GM21447 (cell line): Measurements from ENCODE around the gene DIP2C.

Source experiments
- ATAC-seq: cut with Tn5 transposase; IDR thresholded peaks from one replicate; pipeline ENCODE4 v1.9.1; 2021; ENCODE audit not compliant: unreplicated experiment

The DIP2C gene

DNA sequence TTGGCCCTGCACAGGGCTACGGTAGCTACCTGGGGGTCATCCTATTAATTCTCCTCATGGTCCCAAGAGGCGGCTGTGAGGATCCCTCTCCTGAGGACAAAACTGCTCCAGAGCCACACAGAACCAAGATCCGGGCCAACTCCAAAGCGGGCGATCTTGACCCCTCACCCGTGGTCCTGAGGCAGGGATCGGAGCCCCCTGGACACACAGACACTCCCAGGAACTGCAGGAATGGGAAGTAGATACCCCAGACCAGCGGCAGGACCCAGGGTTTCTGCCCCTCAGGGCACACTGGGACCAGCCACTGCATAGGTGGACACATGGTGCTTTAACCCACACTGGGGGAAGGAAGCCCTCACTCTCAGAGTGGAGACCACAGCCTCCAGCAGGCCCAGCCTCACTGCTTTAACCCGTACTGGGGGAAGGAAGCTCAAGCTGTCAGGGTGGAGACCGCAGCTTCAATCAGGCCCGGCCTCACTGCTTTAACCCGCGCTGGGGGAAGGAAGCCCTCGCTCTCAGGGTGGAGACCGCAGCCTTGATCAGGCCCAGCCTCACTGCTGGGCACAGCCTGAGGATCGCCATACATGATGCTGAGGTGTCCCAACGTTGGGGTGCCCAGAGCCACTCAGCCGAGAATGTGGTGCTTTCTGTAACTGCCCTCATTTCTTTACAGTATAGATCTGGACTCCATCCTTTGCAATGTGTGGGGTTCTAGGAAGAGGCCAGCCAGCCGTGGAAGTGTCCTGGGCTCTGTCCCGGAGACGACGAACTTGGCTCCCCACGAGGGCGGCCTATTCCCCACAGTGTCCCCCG is 60.1 kb downstream of the DIP2C start:
- no peak for ATAC-seq

DNA sequence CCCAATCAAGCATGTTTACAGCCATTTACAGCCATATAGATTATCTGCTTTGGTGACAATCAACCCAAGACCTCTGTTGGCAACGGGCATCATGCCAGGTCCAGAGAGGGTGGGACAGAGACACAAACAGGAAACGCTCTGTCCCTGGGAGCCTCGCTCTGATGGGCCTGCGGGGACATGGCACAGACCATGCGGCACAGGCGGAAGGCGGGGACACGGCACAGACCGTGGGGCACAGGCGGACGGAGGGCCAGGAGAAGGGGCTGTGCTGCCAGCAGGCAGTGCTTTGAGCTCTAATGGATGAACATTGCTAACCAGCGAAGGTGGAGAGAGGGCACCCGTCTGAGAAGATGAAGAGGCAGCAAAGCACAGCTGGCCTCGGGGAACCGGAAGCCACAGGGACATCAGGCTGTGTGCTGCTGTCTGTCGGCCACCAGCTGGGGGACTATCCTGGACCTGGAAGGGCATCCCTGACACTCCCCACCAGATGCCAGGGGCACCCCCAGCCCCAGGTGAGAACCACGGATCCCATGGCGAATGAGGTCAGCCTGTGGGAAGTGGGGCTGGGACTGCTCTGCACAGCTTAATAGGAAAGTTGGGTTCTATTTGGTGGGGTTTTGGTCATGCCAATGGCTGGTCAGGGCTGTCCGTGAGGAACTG is 61.0 kb downstream of the DIP2C start:
- ATAC-seq = no peak

DNA sequence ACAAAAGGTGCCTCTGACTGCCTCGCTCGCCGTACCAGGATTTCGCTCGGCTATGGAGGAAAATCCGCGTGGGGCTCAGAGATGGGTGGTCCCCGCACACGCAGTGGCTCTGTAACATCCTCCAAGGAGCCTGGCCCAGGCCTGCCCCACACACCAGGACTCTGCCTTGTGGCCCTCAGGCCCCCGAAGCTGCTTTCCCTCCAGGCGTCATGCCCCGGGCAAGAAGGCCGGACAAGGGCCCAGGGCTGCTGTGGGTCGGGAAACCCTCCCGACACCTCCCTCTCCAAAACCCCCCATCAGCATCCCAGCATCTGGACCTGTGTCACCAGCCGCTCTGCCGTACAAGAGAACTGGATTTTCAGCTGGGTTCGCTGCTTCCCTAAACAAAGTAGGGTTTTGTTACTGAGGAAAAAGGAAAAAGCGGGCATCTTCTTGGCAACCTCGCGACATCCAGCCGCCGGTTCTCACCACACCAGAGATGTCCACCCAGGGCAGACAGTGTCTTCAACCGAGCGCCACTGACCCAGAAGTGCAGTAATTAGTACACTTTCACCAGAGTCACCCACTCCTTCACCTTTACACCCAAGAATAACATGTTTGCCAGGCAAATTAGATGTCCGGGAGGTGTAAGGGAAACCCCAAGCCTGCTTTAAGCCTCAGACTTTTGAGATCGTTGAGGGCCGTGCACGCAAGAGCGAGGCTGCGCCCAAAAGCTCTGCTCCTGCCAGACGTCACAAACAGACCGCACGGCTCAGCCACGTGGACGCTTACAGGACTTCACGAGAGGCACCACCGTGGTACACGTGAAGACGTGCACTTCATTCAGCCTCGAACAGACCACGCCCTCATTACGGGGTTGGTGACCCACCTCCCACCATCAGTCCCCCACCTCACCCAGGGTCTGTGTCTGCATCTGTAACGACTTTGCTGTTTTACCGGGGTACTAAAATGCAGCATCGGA is 62.2 kb downstream of the DIP2C start:
- no peak for ATAC-seq

DNA sequence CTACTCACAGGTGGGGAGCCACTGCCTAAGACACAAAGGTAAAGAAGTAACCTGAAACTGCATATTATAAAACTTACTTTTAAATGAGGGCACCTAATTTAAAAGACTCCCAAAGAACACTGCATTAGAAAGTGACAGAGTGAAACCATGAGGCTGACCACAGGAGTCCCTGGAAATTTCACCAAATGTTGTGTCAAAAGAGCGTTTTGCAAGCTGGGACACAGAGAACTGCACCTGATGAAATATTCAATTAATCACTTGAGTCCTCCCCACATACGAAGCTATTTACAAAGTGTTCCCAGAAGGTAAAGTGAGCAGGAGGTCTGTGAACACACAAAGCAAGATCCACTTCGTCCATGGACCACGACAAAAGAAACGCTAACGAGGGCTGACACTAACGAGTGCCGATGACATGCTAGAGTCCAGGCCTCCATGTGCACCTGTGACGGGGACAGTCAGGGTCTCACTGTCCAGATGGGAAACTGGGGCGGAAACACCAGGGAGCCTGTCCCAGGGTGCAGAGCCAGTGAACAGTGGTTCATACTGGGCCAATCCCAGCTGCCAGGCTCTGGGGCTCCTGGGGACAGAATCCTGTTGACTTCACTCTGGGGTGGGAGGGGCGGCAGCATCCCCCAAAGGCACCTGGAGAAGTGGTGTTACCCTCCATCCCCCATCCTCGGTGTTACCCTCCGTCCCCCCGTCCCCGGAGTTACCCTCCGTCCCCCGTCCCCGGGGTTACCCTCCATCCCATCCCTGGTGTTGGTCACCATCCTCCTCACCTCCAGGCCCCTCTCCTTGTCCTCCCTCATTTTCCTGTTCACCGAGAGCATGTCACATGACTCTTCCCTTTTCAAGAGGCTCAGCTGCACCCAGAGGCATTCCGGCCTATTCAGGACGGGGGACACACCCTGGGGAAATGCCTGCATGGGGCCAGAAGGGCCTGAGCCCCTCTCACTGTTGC is 63.4 kb downstream of the DIP2C start:
- no peak for ATAC-seq

DNA sequence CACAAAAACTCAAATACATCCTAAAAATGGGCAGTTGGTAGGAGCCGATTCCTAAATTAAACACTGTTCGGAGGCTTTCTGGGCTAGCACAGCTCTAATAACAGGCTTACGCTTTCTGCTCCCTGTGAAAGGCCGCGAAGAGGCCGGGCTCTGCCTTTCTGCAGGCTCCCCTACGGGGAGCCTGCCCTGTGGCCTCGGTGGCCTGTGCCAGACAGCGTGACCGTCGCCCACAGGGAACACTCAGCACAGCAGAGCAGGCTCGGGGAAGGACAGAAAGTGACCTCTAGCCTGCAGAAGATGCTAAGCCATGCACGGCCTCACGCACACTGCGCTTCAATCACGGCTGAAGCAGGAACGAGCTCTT is 64.2 kb downstream of the DIP2C start:
- ATAC-seq = no peak

DNA sequence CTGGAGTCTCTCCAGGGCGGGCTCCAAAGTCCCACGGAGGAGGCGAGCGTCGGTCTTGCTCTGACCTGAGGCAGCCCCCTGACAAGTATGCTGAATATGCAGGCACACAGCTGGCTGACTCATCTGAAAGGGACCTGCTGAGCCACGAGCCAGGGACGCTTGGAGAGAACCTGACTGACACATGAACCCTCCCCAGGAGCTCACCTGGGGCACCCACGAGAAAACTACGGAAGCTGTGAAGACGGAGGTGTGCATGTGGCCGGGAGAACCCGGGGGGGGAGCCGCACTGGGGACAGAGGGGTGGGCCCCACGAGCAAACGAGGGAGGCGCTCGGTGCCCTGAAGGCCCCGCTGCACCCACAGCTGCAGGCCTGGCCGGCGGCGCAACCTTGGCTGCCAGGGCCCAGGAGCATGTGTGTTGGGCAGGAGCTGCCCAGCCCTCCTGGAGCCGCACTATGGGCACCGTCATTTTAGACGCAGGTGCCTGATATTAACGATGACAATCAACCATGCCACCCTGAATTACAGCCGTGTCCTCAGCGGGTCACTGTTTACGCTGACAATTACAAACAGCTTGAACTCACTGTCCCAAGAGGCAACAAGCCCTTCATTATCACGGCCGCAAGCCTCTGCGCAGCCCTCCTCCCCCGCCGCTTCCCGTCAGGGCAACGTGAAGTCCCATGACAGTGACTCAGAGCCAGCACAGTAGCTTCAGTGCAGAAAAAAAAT is 64.7 kb downstream of the DIP2C start:
- no peak for ATAC-seq

DNA sequence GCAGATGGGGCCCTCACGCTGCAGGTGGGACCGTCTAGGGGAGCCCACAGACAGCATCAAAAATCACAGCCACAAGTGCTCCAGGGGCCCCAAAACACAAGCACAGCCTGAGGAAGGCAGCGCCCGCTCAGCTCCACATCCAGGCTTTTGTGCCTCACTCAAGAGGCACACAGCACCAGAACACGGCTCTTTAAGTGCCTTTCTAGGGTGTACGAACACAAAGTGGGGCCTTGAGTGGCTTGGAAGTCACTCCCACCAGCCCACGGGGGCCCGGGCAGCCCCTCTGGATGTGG is 65.2 kb downstream of the DIP2C start:
- no peak for ATAC-seq

DNA sequence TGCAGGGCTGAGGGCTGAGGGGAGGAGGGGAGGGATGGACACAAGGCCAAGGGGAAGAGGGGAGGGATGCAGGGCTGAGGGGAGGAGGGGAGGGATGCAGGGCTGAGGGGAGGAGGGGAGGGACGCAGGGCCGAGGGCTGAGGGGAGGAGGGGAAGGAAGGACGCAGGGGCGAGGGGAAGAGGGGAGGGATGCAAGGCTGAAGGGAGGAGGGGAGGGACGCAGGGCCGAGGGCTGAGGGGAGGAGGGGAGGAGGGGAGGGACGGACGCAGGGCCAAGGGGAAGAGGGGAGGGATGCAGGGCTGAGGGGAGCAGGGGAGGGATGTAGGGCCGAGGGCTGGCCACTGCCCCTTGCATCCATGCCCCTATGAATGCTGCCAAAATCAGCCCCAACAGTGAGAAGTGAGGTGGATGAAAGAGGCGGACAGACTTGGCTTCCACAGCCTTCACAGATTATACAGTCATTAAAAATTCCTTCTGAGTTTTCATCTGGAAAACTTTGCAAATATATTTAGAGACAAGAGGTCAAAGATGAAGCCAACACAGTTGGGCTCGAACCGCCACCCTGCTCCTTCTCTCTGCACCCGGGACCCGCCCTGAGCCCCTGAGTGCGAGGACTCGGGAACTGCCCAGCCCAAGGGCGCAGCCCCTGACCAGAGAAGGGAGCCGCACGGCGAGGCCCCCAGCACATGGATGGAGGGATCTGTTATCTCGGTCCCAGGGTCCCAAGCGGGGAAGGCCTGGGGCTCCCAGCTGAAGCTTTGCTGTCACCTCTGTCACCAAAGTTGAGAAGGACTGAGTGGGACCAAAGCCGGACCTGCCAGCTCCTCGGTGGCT is 65.8 kb downstream of the DIP2C start:
- ATAC-seq = no peak

DNA sequence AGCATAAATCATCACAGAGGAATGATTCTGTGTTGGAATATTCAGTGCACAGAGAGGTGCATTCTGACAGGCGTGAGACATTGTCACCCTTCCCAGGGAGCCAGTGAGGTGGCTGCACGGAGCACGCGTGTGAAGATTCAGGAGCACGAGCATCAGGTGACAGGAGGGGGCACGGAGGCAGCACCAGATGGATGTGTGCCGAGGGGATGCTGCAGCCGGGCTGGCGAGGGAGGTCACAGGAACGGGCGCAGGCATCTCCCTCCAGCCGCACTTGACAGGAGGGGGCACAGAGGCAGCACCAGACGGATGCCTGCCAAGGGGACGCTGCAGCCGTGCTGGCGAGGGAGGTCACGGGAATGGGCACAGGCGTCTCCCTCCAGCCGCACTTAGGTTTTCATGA is 66.5 kb downstream of the DIP2C start:
- ATAC-seq = no peak

DNA sequence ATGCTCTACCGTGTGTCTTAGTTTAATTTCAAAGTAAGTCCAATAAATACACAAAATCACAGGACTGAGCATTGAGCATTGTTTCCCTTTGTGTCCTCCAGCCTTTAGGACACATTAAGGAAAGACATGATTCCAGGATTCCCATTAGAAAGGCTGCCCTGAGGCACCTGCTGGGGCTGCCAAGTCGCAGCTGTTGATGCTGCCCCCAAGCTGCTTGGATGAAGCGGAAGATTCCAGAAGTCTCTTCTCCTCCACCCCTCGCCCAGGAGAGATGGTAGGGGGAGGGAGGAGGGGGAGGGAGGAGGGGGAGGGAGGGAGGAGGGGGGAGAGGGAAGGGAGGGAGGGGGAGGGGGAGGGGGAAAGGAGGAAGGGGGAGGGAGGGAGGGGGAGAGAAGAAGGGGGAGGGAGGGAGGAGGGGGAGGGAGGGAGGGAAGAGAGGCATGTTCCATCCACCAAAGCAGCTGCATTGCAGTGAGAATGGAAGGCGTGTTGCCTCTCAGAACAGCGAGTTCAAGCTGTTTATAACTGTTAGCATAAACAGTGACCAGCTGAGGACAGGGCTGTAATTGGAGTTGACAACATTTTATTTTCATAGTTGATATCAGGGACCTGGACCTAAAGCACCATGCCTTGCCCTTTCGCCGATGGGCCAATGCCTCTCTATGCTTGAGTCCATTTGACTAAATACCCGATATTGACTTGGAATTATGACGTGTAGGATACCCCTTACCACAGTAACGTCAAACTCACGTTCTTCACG is 67.3 kb downstream of the DIP2C start:
- no peak for ATAC-seq

DNA sequence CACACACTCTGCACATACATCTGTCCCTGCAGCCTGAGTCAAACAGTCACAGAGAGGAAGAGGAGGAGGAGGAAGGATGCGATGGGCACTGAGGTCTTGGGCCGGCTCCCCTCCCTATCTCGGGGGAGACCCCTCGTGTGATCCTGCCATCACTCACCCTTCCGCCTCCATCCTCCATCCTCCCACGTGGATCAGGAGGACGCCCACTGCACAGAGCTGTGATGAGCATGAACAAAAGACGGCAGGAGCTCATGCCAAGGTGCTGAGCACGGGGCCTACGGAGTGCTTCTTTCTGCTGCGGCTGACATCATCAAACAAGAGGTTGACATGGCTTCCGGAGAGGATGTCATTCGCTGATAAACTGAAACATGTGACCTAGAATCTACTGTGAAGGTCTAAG is 68.0 kb downstream of the DIP2C start:
- no peak for ATAC-seq

DNA sequence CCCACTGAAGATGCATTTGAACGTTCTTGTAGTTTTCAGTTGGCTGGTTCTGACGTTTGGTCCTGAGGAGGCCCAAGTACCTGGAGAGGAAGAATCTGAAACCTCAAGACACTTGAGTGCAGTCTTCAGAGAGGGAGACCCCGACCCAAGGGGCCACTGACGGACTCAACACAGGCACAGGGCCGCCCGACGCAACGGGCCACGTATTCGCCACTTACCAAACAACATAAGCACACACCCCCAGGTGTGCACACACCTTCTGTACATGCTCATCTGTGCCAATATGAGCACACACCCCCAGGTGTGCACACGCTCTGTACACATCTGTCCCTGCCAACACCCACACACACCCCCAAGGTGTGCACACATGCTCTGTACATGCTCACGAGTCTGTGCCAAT is 68.5 kb downstream of the DIP2C start:
- no peak for ATAC-seq

DNA sequence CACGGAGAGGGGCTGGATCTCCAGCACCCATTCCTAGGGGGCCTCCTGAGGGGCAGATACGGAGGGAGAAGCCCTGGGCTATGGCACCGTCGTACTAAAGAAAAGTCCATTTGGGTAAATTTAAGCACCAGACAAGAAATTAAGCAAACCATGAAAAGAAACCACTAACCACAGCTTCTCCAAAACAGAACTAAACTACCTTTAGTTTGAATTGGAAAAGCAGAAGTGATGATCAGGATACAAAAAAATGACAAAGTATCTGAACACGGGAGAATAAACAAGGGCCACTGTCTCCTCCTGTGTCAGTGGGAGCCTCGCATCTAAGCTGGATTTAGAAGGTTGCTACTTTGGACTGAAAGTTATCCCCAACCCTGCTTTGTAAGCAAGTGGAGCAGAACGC is 69.1 kb downstream of the DIP2C start:
- no peak for ATAC-seq

DNA sequence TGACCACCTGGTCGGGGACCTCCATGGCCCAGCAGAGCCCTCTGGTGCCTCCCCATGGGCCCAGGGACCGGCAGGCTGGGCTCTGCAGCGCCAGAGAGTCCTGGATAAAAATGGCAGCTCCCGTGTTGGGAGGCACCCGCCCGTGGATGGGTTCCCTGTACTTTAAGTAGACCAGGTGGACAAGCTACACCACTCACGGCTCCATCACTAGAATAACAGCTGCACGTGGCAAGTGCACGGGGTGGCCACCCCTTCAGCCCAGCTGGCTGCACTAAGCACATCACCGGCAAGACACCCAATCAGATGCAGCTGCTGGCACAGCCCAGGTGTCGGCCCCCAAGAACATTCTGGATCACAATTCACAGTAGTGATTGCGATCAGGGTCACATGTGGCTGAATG is 69.8 kb downstream of the DIP2C start:
- ATAC-seq = no peak

DNA sequence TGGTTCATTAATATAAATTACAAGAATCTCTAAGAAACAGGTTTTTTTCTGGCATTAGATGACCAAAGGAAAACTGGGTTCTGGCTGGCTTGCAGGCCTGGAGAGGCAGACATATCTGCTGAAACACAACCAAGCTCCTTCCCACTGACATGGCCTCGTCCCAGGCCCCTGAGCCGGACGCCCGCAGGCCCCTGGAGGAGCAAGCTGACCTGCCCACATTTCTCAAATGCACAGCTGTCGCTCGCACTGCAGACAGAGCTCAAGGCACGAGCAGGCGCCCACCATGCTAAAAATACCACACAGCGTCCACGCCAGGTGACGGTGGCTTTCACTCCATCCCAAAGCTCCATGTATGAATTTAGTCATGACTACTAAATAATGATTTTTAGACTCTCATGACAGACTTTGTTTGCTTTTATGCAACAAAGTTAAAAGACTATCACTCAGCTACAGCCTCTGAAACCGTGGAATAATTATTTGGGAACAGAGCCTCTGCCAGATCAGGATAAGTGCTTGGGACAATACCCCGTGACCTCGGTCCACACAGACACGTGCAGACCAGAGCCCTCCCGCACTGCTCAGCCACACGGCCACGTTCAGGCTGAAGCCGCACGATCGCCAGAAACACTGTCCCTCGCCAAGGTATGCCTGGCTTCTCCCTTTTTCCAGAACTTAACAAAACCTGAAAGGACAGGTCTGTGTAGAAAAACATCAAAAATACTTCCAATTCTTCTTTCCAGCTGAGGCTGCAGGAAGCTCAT is 71.1 kb downstream of the DIP2C start:
- ATAC-seq = no peak

DNA sequence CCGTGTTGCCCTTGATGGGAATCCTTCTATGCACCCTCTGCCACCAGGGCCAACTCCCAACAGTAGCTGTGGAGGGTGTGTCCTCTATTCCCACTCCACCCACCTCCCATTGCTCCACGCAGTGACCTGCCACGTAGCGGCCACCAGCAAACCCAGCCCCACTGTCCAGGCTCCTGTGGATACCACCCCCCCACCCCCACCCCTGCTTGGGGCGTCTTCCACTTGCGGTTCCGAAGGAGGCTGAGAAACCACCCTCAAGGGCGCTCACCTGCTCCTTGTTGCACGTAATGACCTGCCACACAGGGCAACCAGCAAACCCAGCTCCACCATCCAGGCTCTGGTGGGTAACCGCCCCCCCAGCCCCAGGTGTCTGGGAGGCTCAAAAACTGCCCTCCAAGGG is 72.0 kb downstream of the DIP2C start:
- no peak for ATAC-seq

DNA sequence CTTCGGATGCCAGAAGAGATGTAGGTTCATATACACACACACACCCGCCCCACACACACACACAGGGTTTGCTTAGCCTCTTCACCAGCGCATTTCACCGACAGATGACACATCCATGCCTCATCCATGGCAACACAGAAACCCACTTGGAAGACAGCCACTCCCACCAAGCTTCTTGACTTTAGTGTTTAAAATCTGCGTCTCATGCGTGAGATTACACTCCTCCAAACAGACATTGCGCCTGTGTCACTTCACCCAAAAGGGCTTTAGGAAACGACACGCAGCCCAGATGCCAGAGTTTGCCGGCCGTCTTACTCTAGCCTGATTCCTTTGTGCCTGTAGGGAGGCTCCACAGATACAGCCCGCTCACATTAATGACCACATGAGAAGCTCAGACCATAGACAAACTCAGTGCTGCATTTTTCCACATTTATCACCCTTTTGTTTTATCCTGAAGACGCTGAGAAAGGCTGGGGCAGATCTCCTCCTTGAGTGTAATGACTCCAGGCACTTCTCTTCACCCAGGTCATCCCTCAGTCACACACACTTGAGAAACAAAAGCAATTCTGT is 73.8 kb downstream of the DIP2C start:
- ATAC-seq = no peak
